GM10847 (cell line): ENCODE results near the gene PDPN.

Experiments used
- POLR2A ChIP-seq: IDR thresholded peaks from 2 replicates; pipeline ENCODE4 v1.6.1; 2011; ENCODE audit not compliant: insufficient read length; ENCODE audit errors: extremely low read depth

Gene PDPN, protein sequence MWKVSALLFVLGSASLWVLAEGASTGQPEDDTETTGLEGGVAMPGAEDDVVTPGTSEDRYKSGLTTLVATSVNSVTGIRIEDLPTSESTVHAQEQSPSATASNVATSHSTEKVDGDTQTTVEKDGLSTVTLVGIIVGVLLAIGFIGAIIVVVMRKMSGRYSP

DNA sequence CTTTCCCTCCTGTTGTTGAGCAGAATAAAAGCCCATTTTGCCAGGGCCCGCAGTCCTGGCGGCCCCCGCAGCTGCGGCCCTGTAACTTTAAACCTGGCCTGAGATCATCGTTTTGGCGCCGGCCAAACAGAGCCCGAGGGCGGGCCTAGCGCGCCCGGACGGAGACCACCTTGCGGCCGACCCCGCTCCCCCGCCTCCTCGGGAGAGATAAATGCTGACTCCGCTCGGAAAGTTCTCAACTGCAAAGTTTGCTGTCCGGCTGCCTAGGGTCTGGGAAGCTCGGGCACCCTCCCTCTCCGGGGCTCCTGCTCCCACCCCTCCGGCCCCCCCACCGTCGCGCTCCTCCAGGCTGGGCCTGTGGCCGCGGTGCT, at the start of gene PDPN:
PDPN (plus strand) TSS at position 238 of the 371 bp plus-strand sequence. CDS start 202 bp downstream, outside the sequence.
- TF ChIP-seq POLR2A, result no peak

GRCh38 chr1:13535227-13535626, 48.4 kb upstream of the PDPN start:
- no peak for TF ChIP-seq POLR2A

DNA sequence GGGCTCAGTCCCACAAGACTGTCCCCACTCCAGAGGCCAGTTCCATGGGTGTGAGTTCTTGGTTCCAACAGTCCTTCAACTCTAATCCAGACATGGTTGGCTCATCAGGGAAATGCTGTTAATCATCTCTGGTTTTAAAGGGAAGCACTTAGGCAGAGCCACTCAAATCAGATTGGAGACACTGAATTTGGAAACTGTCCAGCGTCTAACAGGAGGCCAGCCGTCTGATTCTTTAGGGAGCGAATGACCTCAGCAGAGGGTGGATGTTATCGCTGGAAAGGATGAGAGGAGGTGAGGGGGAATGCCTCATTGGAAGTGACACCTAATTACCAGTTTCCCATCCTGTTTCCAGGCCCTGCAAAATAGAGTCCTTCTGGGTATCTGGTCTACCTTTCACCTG, 47.1 kb upstream of the PDPN start:
- no peak for TF ChIP-seq POLR2A

- no peak for TF ChIP-seq POLR2A
Measured at GRCh38 chr1:13538832-13539231, 44.8 kb upstream of the PDPN start.

DNA sequence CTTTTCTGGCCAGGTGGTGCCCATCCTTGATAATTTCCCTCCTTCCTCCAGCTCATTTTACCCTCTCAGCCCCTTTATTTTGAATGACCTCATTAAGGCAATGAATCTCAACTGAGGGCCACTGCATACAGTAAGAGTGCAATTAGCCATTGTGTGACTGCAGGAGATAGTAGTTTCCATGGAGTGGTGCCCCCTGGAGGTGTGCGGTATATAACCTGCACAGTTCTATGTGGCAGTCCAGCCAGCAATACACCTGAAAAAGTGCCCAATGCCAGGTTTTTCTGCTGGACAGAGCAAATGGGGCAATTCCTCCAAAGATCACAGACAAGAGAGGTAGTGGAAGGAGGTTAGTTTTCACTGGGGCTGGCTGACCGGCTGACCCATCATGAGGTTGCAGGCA, 43.9 kb upstream of the PDPN start:
- no peak for TF ChIP-seq POLR2A

DNA sequence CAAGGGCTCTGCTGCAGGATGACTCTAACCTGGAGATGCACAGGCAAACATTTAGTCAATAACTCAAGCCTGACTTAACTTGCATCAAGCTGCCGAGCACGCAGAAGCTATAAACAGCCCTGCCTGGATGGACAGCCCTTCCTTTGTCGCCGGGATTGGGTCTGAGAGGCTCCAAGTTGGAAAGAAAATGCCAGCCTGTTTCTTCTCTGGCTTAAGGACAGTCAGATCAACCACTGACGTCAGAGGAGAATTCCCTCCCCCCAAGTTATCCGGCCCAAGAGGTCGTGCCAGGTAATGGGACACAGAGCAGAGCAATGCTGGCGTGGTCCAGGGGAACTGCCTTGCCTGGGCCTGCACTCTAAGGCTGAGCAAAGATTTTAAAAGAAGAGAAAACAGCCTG, 42.8 kb upstream of the PDPN start:
- TF ChIP-seq POLR2A, result no peak

- no peak for TF ChIP-seq POLR2A
Measured at GRCh38 chr1:13541435-13542215, 42.0 kb upstream of the PDPN start.

DNA sequence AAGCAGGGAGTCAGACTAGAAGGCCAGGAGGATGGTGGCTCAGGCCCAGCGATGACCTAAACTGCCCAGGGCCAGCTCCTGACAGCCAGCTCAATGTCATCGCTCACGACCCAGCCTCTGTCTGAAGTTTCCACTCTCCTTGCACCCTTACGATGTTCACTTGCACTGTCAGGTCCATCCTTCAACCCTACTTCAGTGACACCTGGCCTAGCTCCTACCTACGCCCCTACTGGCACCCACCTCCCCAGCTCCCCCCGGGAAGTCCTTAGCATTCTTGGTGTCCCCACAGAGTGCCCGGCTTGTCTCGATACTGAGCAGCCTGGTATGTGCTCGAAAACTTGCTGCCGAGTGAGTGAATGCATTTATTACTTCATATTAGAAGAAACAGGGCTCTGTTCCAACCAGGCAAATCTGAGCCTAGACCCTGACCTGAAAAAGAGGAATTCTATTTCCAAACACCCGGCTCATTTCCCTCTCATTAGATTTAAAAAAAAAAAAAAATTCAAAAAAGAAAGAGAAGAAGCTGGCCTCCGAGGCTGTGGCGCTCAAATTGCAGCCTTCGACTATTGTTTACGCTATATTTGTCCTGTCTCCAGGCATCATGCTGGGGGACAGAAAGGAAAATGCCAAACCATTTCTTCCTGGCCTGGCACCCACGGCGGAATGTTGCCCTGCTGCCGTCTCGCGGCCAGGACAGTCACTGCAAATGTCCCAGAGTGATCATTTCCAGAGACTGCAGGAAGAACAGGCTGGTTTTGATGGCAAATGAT, 40.0 kb upstream of the PDPN start:
- no peak for TF ChIP-seq POLR2A

DNA sequence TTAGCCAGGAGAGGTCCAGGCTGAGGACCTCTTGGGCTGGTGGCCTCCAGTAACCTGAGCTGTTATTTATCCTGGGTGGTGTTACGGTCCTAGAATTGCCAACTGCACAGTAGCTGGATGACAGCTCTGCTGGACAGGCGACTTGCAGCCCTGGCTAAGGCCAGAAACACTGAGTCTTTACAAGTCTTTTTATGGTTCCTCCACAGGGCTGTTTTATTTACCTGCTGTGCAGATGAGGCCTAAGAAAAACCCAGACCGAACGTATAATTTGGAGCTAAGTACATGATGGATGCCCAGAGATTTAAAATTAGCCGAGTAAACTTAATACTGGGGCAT, 39.4 kb upstream of the PDPN start:
- no peak for TF ChIP-seq POLR2A

DNA sequence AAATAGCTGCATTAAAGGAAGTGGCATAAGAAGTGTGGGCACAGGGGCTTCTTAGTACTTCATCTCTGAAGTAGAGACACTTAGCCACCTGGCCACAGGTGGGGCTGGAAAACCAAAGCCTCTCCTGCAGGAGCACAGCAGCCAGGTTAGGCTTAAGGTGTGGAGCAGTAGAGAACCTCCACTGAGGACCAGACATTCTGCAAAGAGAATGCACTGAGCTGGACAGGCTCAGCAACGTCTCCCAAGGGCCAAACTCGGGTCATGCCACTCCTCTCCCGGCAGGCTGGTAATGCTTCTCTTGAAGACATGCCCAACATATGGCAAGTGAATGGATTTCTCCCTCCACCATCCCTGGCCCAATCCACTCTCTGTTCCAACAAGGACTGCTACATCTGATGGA, 36.8 kb upstream of the PDPN start:
- no peak for TF ChIP-seq POLR2A

GRCh38 chr1:13548281-13548680, 35.4 kb upstream of the PDPN start:
- TF ChIP-seq POLR2A, result no peak

DNA sequence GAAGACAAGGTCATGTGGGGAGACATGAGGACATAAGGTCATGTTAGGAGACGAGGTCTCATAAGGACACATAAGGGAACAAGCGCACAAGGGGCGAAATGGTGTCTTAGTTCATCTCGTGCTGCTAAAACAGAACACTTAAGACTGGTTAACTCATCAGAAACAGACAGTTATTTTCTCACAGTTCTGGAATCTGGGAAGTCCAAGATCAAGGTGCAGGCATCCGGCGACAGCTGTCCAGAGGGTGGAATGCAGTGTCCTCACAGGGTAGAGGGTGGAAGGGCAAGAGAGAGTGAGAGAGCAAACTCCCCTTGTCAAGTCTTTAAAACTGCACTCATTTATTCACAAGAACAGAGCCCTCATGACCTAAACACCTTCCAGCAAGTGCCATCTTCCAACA, 34.6 kb upstream of the PDPN start:
- no peak for TF ChIP-seq POLR2A

GRCh38 chr1:13549521-13549920, 34.1 kb upstream of the PDPN start:
- TF ChIP-seq POLR2A, result no peak

DNA sequence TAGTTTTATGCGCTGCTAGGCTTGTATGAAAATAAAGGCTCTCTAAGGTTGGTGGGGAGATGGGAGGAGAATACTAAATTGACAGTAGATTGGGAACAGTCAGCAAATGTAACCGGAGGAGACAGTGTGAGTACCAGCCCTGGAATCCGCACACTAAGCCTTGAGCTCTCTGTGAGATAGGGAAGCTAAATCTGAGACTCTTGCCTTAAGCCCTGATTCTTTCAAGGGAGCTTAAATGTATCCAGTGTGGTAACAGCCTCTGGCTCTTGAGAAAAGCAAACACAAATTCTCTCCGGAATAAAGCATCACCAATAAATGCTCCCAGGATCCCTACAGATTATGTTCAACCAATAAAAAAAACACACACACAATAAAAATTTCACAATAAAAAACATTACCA, 33.0 kb upstream of the PDPN start:
- no peak for TF ChIP-seq POLR2A

GRCh38 chr1:13554798-13555197, 28.8 kb upstream of the PDPN start:
- TF ChIP-seq POLR2A, result no peak

GRCh38 chr1:13556224-13556764, 27.3 kb upstream of the PDPN start:
- TF ChIP-seq POLR2A, result no peak

GRCh38 chr1:13560541-13560940, 23.1 kb upstream of the PDPN start:
- TF ChIP-seq POLR2A, result no peak

DNA sequence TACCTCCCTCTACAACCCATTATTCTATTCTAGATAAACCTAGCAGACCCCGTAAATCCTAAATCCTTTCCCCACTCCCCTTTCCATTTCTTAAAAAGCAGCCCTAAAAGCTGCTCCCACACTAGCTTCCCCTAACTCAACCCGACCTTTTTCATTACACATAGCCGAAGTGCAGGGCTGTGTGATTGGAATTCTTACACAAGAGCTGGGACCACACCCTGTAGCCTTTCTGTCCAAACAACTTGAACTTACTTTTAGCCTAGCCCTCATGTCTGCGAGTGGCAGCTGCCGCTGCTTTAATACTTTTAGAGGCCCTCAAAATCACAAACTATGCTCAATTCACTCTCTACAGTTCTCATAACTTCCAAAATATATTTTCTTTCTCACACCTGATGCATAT, 19.6 kb upstream of the PDPN start:
- TF ChIP-seq POLR2A, result no peak
